HL-60 (cell line): ENCODE measurements around the gene GRM8.

Experiments
- DNase-seq, 2 experiments: peaks; one replicate each; pipeline ENCODE4 v3.0.0-alpha.2; 2010 to 2020; ENCODE audit warnings: low read depth in 1 of 2, low spot score in 1 of 2
- H3K27ac ChIP-seq: fragments of 250-450 bp; sonication (Bioruptor Pico); replicated peaks from 2 replicates; pipeline ENCODE4 v1.5.1; 2020; ENCODE audit warnings: mild to moderate bottlenecking, moderate library complexity
- H3K27me3 ChIP-seq: fragments of 250-450 bp; sonication (Bioruptor Pico); 2 replicates; pipeline ENCODE4 v1.5.1; 2021; ENCODE audit warnings: mild to moderate bottlenecking, moderate library complexity; ENCODE audit not compliant: insufficient read depth, poor library complexity, severe bottlenecking
- H3K4me3 ChIP-seq: replicated peaks from 2 replicates; pipeline ENCODE4 v1.5.1; 2011; ENCODE audit warnings: mild to moderate bottlenecking, control low read depth, low read length; ENCODE audit not compliant: insufficient read depth
- GABPA ChIP-seq: IDR thresholded peaks from 2 replicates; pipeline ENCODE4 v1.6.1; 2012; ENCODE audit warnings: low read depth
- POLR2AphosphoS5 ChIP-seq: IDR thresholded peaks from 2 replicates; pipeline ENCODE4 v1.6.1; 2012; ENCODE audit warnings: low read depth
- SPI1 ChIP-seq: IDR thresholded peaks from 2 replicates; pipeline ENCODE4 v1.6.1; 2012; ENCODE audit warnings: low read depth, mild to moderate bottlenecking, borderline replicate concordance
- TF ChIP-seq, protein P1 (sequence below): IDR thresholded peaks from 2 replicates; pipeline ENCODE4 v1.6.1; 2012; ENCODE audit warnings: low read depth; ENCODE audit not compliant: insufficient replicate concordance
- TF ChIP-seq, protein P2 (sequence below): IDR thresholded peaks from one replicate; pipeline ENCODE4 v1.5.1; 2011; ENCODE audit warnings: low read length, control low read depth, inconsistent platforms; ENCODE audit not compliant: insufficient read depth

Gene GRM8

DNA sequence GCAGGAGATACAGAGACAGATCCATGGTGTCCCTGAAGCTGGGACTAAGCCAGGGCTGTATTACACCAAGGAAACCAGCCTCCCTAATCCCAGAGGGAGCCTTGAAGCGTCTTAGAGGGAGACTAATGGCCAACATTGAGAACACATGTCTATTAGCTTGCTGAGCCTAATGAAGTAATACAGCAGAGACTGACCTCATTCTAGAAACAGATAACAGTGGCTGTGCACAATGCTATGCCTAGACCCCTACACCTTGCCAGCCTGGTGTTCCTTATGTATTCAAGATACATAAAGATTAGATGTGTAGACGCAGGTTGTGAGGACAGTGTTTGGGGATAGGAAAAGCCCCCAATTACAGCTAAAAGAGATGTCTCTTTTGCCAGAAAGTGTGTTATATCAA, 19.1 kb downstream of the GRM8 start:
- peaks cover 10% of the 10 kb centered on the region for H3K27me3 ChIP-seq
- TF ChIP-seq, protein P1, sequence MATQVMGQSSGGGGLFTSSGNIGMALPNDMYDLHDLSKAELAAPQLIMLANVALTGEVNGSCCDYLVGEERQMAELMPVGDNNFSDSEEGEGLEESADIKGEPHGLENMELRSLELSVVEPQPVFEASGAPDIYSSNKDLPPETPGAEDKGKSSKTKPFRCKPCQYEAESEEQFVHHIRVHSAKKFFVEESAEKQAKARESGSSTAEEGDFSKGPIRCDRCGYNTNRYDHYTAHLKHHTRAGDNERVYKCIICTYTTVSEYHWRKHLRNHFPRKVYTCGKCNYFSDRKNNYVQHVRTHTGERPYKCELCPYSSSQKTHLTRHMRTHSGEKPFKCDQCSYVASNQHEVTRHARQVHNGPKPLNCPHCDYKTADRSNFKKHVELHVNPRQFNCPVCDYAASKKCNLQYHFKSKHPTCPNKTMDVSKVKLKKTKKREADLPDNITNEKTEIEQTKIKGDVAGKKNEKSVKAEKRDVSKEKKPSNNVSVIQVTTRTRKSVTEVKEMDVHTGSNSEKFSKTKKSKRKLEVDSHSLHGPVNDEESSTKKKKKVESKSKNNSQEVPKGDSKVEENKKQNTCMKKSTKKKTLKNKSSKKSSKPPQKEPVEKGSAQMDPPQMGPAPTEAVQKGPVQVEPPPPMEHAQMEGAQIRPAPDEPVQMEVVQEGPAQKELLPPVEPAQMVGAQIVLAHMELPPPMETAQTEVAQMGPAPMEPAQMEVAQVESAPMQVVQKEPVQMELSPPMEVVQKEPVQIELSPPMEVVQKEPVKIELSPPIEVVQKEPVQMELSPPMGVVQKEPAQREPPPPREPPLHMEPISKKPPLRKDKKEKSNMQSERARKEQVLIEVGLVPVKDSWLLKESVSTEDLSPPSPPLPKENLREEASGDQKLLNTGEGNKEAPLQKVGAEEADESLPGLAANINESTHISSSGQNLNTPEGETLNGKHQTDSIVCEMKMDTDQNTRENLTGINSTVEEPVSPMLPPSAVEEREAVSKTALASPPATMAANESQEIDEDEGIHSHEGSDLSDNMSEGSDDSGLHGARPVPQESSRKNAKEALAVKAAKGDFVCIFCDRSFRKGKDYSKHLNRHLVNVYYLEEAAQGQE: no peak
- TF ChIP-seq GABPA (no peak), POLR2AphosphoS5 (no peak), SPI1 (no peak)
- TF ChIP-seq, protein P2, sequence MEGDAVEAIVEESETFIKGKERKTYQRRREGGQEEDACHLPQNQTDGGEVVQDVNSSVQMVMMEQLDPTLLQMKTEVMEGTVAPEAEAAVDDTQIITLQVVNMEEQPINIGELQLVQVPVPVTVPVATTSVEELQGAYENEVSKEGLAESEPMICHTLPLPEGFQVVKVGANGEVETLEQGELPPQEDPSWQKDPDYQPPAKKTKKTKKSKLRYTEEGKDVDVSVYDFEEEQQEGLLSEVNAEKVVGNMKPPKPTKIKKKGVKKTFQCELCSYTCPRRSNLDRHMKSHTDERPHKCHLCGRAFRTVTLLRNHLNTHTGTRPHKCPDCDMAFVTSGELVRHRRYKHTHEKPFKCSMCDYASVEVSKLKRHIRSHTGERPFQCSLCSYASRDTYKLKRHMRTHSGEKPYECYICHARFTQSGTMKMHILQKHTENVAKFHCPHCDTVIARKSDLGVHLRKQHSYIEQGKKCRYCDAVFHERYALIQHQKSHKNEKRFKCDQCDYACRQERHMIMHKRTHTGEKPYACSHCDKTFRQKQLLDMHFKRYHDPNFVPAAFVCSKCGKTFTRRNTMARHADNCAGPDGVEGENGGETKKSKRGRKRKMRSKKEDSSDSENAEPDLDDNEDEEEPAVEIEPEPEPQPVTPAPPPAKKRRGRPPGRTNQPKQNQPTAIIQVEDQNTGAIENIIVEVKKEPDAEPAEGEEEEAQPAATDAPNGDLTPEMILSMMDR: no peak
- H3K4me3 ChIP-seq: no peak overlapping the region
- DNase-seq: no peak
- H3K27ac ChIP-seq: no peak overlapping the region

DNA sequence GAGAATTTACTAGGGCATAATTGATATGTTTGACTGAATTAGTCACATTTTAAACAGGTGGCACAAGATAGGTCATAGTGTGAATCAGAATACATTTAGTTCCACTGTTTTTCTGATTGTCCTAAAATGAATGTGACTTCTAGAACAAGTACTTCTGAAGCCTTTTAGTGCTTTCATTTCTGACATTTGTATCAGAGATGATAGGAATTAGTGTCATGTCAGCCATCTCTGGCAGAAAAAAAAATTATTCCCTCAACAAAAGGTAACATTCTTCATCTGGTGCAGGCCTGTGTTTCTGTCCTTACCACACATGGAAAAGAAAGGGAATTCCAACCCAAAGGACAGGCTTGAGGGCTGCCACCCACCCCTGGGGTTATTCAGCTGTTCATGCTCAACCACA, 21.3 kb downstream of the GRM8 start:
- DNase-seq: no peak
- Histone ChIP-seq H3K27me3 (peaks cover 15% of the 10 kb centered on the region), H3K27ac (no peak overlapping the region), H3K4me3 (no peak overlapping the region)
- TF ChIP-seq POLR2AphosphoS5: no peak
- TF ChIP-seq, protein P2: no peak

DNA sequence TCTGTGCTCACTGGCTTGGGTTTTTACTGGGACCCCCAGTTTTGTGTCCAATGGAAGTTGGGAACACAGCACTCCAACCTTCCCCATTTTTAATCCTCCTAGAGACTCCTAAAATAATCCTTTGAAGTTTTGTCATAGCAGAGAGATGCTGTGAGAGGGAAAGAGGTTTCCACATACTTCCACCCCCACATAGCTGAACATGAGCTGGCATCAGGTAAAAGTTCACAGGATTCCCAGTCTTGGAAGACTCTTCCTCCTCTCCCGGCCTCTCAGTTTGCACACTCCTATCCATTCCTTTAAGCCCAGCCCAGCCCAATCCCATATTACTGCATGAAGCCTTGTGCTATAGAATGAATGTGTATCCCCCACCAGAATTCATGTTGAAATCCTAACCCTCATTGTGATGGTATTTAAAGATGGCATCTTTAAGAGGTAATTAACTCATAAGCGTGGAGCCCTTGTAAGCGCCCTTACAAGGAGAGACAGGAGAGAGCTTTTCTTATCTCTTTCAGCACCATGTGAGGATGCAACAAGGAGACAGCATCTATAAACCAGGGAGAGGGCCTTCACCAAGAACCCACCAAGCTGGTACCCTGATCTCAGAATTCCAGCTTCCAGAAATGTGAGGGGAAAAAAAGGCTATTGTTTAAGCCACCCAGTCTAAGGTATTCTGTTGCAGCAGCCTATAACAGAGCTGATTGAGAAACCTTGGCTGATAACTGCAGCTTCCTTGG, 22.4 kb downstream of the GRM8 start:
- no peak for DNase-seq
- Histone ChIP-seq H3K4me3 (no peak overlapping the region), H3K27me3 (peaks cover 15% of the 10 kb centered on the region), H3K27ac (no peak overlapping the region)
- TF ChIP-seq SPI1 (no peak), POLR2AphosphoS5 (no peak), GABPA (no peak)
- TF ChIP-seq, protein P2: no peak
- TF ChIP-seq, protein P1: no peak
